NOMO-1 treated with DMSO at 0.1 percent for 48 hours (cell line): Measurements from ENCODE around the gene ZNF48.

Experiments
- DNase-seq: peaks from one replicate; lab custom pipeline; 2025; ENCODE audit not compliant: unreplicated experiment; lab: John Stamatoyannopoulos, UW

The ZNF48 gene

GRCh38 chr16:30358577-30358936, 36.7 kb upstream of the ZNF48 start:
- DNase-seq, result no peak

DNA sequence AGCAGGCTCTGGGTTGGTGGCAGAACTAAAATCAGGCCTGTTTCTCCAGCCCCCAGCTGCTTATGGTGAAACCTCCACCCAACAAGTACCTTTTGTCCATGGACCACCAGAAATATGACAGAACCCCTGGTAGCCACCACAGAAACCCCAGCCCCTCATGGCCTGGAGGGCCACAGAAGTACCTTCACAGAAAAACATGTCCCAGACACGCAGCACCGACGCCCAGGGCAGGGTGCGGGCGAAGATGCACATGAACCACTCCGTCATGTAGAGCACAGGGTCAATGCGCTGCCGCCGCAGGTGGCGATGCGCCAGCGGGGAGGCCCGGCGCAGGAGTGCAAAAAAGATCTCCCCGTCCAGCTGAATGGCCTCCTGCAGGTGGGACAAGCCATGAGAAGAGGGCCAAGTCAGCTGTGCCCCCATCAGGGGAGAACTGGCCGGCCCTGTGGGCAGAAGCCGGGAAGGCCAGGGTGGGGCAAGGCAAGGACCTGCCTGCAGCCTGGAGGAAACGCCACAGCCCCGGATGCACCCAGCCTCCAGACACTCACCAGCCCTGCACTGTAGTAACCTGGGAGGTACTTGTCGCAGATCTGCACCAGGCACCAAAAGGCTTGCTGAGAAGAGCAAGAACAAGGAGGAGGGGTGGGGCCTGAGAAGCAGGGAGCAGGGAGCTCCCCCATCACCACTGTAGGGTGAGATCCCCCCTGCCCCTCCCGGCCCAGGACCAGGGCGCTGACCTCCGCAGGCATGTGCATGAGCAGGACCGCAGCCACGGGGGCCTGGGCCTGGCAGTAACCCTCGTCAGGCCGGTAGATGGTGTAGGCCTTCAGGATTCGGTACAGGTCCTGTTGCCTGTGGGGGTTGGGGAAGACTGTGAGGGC, 36.0 kb upstream of the ZNF48 start:
- no peak for DNase-seq

DNA sequence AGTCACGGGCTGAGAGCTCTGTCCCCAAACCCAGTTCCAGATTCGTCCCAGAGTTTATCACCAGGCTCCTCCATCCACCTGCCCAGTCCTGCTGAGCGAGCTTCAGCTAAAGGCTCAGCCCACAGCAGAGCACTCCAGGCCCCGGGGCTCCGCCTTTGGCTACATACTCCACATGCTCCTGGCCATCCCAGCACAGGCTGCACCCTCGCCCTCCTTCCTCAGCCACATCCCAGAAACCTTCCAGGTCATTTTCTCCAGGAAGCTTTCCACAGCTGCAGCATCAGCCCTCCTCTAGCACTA, 35.4 kb upstream of the ZNF48 start:
- DNase-seq, result no peak

DNA sequence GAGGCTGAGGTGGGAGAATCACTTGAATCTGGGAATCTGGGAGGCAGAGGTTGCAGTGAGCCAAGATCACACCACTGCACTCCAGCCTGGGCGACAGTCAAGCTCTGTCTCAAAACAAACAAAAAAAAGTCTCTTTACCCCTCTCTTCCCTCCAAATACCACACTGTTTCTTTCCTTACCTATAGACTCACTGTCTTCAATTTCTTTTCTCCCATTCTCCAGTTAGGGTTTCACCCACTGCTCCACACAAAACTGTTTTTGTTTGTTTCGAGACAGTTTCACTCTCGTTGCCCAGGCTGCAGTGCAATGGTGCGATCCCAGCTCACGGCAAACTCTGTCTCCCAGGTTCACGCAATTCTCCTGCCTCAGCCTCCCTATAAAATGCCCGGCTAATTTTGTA, 34.0 kb upstream of the ZNF48 start:
- no peak for DNase-seq

DNA sequence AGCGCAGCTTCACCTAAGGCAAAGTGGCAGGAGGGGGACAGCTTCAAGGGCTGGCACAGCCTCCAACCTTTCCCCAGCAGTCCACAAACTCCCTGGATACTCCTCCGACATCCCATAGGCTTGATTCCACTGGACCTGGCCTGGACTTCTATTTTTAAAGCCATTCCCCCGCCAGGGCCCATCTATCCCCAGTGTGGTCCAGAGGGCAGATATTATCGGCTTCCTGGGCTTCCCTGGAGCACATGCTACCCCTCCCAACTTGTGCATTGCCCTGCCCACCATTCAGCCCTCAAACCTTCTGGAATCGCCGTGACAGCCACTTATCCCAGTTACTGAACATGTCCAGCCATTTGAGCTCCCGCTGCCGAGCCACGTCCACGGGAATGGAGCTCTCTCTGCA, 30.0 kb upstream of the ZNF48 start:
- DNase-seq, result no peak

DNA sequence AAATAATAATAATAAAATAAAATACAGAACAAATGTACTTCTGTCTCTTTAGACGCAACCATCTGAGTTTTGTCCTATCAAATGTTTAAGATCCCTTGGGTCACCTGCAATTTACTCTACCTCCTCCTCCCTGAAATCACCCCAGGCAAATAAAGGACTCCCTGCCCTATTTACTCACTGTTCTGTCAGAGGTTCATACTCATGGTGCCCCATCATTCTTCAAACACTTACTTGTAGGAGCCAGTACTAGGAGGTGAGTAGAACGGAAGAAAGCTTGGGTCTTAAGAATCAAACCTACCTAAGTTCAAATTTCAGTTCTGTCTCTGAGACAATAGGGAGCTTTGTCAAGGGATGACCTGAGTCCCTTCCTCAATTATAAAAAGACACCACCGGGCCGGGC, 28.7 kb upstream of the ZNF48 start:
- no peak for DNase-seq

- no peak for DNase-seq
Observed at GRCh38 chr16:30367349-30368009, 27.7 kb upstream of the ZNF48 start.

DNA sequence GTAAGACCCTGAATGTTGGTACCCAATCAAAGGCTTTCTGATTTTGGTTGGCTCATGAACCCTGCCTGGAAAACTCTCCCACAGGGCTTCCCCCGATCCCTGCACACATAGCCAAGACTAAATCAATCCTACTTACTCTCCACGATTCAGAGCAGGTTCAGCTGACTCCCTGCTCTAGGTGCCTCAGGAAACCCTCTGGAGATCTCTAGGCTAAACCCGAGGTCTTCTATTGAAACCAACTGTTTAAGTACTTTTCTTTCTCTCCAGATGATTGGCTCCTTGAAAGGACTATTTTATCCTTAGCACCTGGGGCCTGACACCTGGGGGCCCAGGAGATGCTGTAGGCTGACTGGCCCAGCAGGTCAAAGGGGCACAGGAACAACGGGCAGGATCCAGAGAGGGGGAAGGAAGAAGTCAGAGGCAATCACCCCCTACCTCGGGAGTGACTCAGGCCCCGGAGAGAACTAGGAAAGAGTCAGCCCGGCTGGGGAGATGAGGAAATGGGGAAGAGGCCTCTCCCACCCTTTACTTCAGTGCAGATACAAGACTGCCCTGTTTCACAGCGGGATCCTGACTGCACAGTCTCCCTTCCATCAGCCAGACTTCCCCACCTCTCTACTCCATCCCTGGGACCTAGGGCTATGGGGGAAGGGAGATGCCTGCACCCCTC, 27.0 kb upstream of the ZNF48 start:
- DNase-seq, result peak; percentile 65

- DNase-seq, result no peak
Observed at GRCh38 chr16:30368792-30369090, 26.5 kb upstream of the ZNF48 start.

- no peak for DNase-seq
Observed at GRCh38 chr16:30369091-30369937, 25.9 kb upstream of the ZNF48 start.

DNA sequence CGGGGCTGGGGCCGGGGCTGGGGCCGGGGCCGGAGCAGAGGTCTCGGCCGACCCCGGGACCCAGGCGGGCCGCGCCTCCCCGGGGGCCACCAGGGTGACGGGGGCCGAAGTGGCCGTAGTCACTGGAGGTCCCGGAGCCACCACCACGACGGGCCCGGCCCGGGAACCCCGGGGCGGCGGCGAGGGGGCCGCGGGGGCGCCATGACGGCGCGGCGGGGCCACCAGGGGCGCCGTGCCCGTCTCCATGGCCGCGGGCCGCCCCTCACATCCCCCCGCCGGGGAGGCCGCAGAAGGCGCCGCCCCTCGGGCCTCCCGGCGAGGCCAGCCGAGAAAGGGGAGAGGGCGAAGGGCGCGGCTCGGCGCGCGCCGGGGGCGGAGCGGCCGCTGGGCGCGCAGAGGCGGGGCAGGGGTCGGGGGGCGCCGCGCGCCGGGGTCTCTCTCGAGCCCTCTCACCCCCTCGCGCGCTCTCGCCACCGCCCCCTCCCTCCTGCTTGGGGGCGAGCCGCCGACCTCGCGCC, 25.2 kb upstream of the ZNF48 start:
- no peak for DNase-seq

- peak; percentile 100 for DNase-seq
Observed at GRCh38 chr16:30370456-30371247, 24.6 kb upstream of the ZNF48 start, which contains the start of gene TBC1D10B. Gene TBC1D10B (minus strand): TSS chr16:30370494. CDS start chr16:30370183, 311 bp downstream.

DNA sequence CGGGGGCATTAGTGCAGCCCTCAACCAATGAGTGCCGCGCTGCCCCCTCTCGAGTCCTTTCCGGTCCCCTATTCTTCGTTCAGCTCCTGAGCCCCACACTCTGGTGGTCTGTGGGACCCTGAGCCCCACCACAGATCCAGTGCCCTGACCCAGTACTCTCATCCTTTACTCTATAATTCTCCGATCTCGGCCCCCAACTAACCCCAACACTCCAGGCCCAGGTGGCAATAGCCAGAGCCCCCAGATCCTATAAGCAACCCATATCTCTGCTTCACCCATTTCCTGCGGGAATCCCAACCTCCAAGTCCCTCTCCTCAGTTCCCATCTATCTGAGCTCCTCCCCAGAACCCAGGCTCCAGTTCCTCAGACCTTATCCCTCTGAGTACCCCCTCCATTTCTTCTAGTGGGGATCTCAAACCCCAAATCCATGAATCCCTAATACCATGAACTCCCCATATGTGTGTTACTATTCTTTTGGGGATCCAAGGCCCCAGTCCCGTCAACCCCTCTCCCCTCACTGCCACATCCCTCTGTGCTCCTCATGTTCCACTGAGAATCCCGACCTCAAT, 23.9 kb upstream of the ZNF48 start:
- DNase-seq, result no peak

GRCh38 chr16:30372038-30372712, 23.0 kb upstream of the ZNF48 start:
- no peak for DNase-seq

DNA sequence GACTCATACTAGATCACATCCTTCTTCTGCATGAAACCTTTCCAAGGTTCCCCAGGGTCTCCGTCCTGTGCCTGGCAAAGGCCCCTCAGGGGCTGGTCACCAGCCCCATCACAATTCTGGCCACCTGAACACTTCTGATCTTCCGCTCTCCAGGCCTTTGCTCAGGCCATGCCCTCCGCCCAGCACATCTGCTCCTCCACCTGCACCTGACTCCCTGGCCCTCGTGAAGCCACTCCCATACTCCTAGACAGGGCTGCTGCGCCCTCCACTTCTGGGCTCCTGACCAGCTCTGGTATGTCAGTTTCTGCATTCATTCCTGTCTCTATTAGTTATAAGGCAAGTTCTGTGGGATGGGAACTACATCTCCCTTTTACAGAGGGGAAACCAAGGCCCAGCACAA, 22.5 kb upstream of the ZNF48 start:
- no peak for DNase-seq

- DNase-seq, result no peak
Observed at GRCh38 chr16:30374538-30374937, 20.7 kb upstream of the ZNF48 start, which contains the start of gene MYL11. Gene MYL11 (plus strand): TSS chr16:30374802. CDS start chr16:30374858, 56 bp downstream.

DNA sequence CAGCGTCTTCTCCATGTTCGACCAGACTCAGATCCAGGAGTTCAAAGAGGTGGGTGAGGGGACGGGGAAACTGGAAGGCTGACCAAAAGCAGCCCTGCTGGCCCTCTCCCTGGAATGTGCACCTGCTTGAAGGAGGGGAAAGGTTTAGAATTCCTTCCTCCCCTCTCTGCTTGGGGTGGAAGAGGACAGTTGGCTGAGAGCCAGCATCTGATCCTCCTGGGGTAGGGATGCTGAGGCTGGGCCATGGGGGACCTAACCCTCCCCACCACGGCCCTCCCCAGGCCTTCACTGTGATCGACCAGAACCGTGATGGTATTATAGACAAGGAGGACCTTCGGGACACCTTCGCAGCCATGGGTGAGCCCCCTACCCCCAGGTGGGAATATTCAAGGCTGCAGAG, 19.4 kb upstream of the ZNF48 start:
- no peak for DNase-seq

- DNase-seq, result no peak
Observed at GRCh38 chr16:30376461-30376902, 18.7 kb upstream of the ZNF48 start.

GRCh38 chr16:30377050-30377811, 18.0 kb upstream of the ZNF48 start:
- peak; percentile 84 for DNase-seq
